ENCODE results near the gene GRHPR. TPM values are rescaled to one million over a fixed set of nuclear protein-coding genes. Genes with fewer than 3 reads are reported as not detected.
"Not testable (repeated sequence)": the region's sequence is repeated elsewhere in the genome, so short reads cannot be mapped to it uniquely, and the experiment has no call there.

Gene GRHPR
- polyA plus RNA-seq, 2 donors, result 36.5 to 92.2 TPM

- Histone ChIP-seq H3K4me3 (ENCODE audit: low read depth in 1 of 2, low read length in 2 of 2) (peak overlapping the region; percentile 67 to 89), H3K4me1 (ENCODE audit: control insufficient read depth in 2 of 2, insufficient read depth in 2 of 2, low read length in 1 of 2) (peaks cover 2% of the 10 kb centered on the region in 2 donors), H3K27me3 (ENCODE audit: control insufficient read depth in 1 of 2, insufficient read depth in 2 of 2, low read length in 2 of 2) (no peaks in the 10 kb centered on the region), H3K27ac (ENCODE audit: low read depth in 2 of 2, low read length in 1 of 2) (peak overlapping the region; percentile 97 to 100), H3K36me3 (ENCODE audit: control insufficient read depth in 2 of 2, insufficient read depth in 2 of 2, low read length in 1 of 2) (peaks cover 0 to 2% of the 10 kb centered on the region in 2 donors), H3K9me3 (ENCODE audit: control insufficient read depth in 2 of 2, insufficient read depth in 1 of 2, low read depth in 1 of 2, low read length in 1 of 2) (no peaks in the 10 kb centered on the region)
- WGBS, 2 donors, result 0 to 1% methylated on average over 47 of the region's 47 CpGs
These were observed 43.7 kb downstream of the GRHPR start for GRCh38 chr9:37466037-37466709.

GRCh38 chr9:37467530-37467929 lies 45.0 kb downstream of the GRHPR start:
- H3K9me3 ChIP-seq (ENCODE audit: control insufficient read depth in 2 of 2, insufficient read depth in 1 of 2, low read depth in 1 of 2, low read length in 1 of 2); H3K27me3 ChIP-seq (ENCODE audit: control insufficient read depth in 1 of 2, insufficient read depth in 2 of 2, low read length in 2 of 2); H3K4me3 ChIP-seq (ENCODE audit: low read depth in 1 of 2, low read length in 2 of 2); H3K4me1 ChIP-seq (ENCODE audit: control insufficient read depth in 2 of 2, insufficient read depth in 2 of 2, low read length in 1 of 2); H3K36me3 ChIP-seq (ENCODE audit: control insufficient read depth in 2 of 2, insufficient read depth in 2 of 2, low read length in 1 of 2); H3K27ac ChIP-seq (ENCODE audit: low read depth in 2 of 2, low read length in 1 of 2): not testable (repeated sequence)
- WGBS, 2 donors, result 89 to 96% methylated on average over 17 of the region's 17 CpGs

- 78 to 83% methylated on average over 5 to 6 of the region's 6 CpGs for WGBS, 2 donors
- Histone ChIP-seq H3K36me3 (ENCODE audit: control insufficient read depth in 2 of 2, insufficient read depth in 2 of 2, low read length in 1 of 2) (no peaks in the 10 kb centered on the region), H3K4me3 (ENCODE audit: low read depth in 1 of 2, low read length in 2 of 2) (no peak overlapping the region), H3K4me1 (ENCODE audit: control insufficient read depth in 2 of 2, insufficient read depth in 2 of 2, low read length in 1 of 2) (peaks cover 0 to 3% of the 10 kb centered on the region in 2 donors), H3K27ac (ENCODE audit: low read depth in 2 of 2, low read length in 1 of 2) (no peak overlapping the region), H3K9me3 (ENCODE audit: control insufficient read depth in 2 of 2, insufficient read depth in 1 of 2, low read depth in 1 of 2, low read length in 1 of 2) (no peaks in the 10 kb centered on the region), H3K27me3 (ENCODE audit: control insufficient read depth in 1 of 2, insufficient read depth in 2 of 2, low read length in 2 of 2) (no peaks in the 10 kb centered on the region)
These were observed 46.1 kb downstream of the GRHPR start for GRCh38 chr9:37468620-37469019.

- Histone ChIP-seq H3K4me3 (ENCODE audit: low read depth in 1 of 2, low read length in 2 of 2) (peak overlapping the region in 1 of 2 donors; percentile 24), H3K27me3 (ENCODE audit: control insufficient read depth in 1 of 2, insufficient read depth in 2 of 2, low read length in 2 of 2) (no peaks in the 10 kb centered on the region), H3K9me3 (ENCODE audit: control insufficient read depth in 2 of 2, insufficient read depth in 1 of 2, low read depth in 1 of 2, low read length in 1 of 2) (no peaks in the 10 kb centered on the region), H3K4me1 (ENCODE audit: control insufficient read depth in 2 of 2, insufficient read depth in 2 of 2, low read length in 1 of 2) (peaks cover 0 to 3% of the 10 kb centered on the region in 2 donors), H3K27ac (ENCODE audit: low read depth in 2 of 2, low read length in 1 of 2) (peak overlapping the region; percentile 76 to 89), H3K36me3 (ENCODE audit: control insufficient read depth in 2 of 2, insufficient read depth in 2 of 2, low read length in 1 of 2) (no peaks in the 10 kb centered on the region)
- WGBS, 2 donors, result 17 to 20% methylated on average over 7 of the region's 7 CpGs
These were observed 49.6 kb downstream of the GRHPR start for GRCh38 chr9:37471942-37472684.

- H3K9me3 ChIP-seq (ENCODE audit: control insufficient read depth in 2 of 2, insufficient read depth in 1 of 2, low read depth in 1 of 2, low read length in 1 of 2); H3K27ac ChIP-seq (ENCODE audit: low read depth in 2 of 2, low read length in 1 of 2); H3K4me1 ChIP-seq (ENCODE audit: control insufficient read depth in 2 of 2, insufficient read depth in 2 of 2, low read length in 1 of 2); H3K36me3 ChIP-seq (ENCODE audit: control insufficient read depth in 2 of 2, insufficient read depth in 2 of 2, low read length in 1 of 2); H3K4me3 ChIP-seq (ENCODE audit: low read depth in 1 of 2, low read length in 2 of 2); H3K27me3 ChIP-seq (ENCODE audit: control insufficient read depth in 1 of 2, insufficient read depth in 2 of 2, low read length in 2 of 2): not testable (repeated sequence)
- 65 to 70% methylated on average over 6 of the region's 6 CpGs for WGBS, 2 donors
These were observed 51.5 kb downstream of the GRHPR start for GRCh38 chr9:37473982-37474381.

- Histone ChIP-seq H3K4me1 (ENCODE audit: control insufficient read depth in 2 of 2, insufficient read depth in 2 of 2, low read length in 1 of 2) (peaks cover 0 to 3% of the 10 kb centered on the region in 2 donors), H3K9me3 (ENCODE audit: control insufficient read depth in 2 of 2, insufficient read depth in 1 of 2, low read depth in 1 of 2, low read length in 1 of 2) (no peaks in the 10 kb centered on the region), H3K4me3 (ENCODE audit: low read depth in 1 of 2, low read length in 2 of 2) (no peak overlapping the region), H3K27me3 (ENCODE audit: control insufficient read depth in 1 of 2, insufficient read depth in 2 of 2, low read length in 2 of 2) (no peaks in the 10 kb centered on the region), H3K36me3 (ENCODE audit: control insufficient read depth in 2 of 2, insufficient read depth in 2 of 2, low read length in 1 of 2) (no peaks in the 10 kb centered on the region), H3K27ac (ENCODE audit: low read depth in 2 of 2, low read length in 1 of 2) (no peak overlapping the region)
- 90 to 93% methylated on average over 3 of the region's 3 CpGs for WGBS, 2 donors
These were observed 51.9 kb downstream of the GRHPR start for GRCh38 chr9:37474438-37474837.

GRCh38 chr9:37476930-37477329 lies 54.4 kb downstream of the GRHPR start:
- Histone ChIP-seq H3K4me1 (ENCODE audit: control insufficient read depth in 2 of 2, insufficient read depth in 2 of 2, low read length in 1 of 2) (peaks cover 0 to under 1% of the 10 kb centered on the region in 2 donors), H3K36me3 (ENCODE audit: control insufficient read depth in 2 of 2, insufficient read depth in 2 of 2, low read length in 1 of 2) (no peaks in the 10 kb centered on the region), H3K9me3 (ENCODE audit: control insufficient read depth in 2 of 2, insufficient read depth in 1 of 2, low read depth in 1 of 2, low read length in 1 of 2) (no peaks in the 10 kb centered on the region), H3K27me3 (ENCODE audit: control insufficient read depth in 1 of 2, insufficient read depth in 2 of 2, low read length in 2 of 2) (no peaks in the 10 kb centered on the region), H3K4me3 (ENCODE audit: low read depth in 1 of 2, low read length in 2 of 2) (no peak overlapping the region), H3K27ac (ENCODE audit: low read depth in 2 of 2, low read length in 1 of 2) (no peak overlapping the region)
- 65 to 74% methylated on average over 10 to 11 of the region's 11 CpGs for WGBS, 2 donors

GRCh38 chr9:37477443-37477842 lies 54.9 kb downstream of the GRHPR start:
- H3K27ac ChIP-seq (ENCODE audit: low read depth in 2 of 2, low read length in 1 of 2); H3K27me3 ChIP-seq (ENCODE audit: control insufficient read depth in 1 of 2, insufficient read depth in 2 of 2, low read length in 2 of 2); H3K4me3 ChIP-seq (ENCODE audit: low read depth in 1 of 2, low read length in 2 of 2); H3K36me3 ChIP-seq (ENCODE audit: control insufficient read depth in 2 of 2, insufficient read depth in 2 of 2, low read length in 1 of 2); H3K9me3 ChIP-seq (ENCODE audit: control insufficient read depth in 2 of 2, insufficient read depth in 1 of 2, low read depth in 1 of 2, low read length in 1 of 2); H3K4me1 ChIP-seq (ENCODE audit: control insufficient read depth in 2 of 2, insufficient read depth in 2 of 2, low read length in 1 of 2): not testable (repeated sequence)
- 82 to 87% methylated on average over 4 of the region's 4 CpGs for WGBS, 2 donors

GRCh38 chr9:37477987-37478619 lies 55.6 kb downstream of the GRHPR start:
- not testable (repeated sequence) for H3K27me3 ChIP-seq (ENCODE audit: control insufficient read depth in 1 of 2, insufficient read depth in 2 of 2, low read length in 2 of 2); H3K27ac ChIP-seq (ENCODE audit: low read depth in 2 of 2, low read length in 1 of 2); H3K9me3 ChIP-seq (ENCODE audit: control insufficient read depth in 2 of 2, insufficient read depth in 1 of 2, low read depth in 1 of 2, low read length in 1 of 2); H3K4me3 ChIP-seq (ENCODE audit: low read depth in 1 of 2, low read length in 2 of 2); H3K36me3 ChIP-seq (ENCODE audit: control insufficient read depth in 2 of 2, insufficient read depth in 2 of 2, low read length in 1 of 2); H3K4me1 ChIP-seq (ENCODE audit: control insufficient read depth in 2 of 2, insufficient read depth in 2 of 2, low read length in 1 of 2)
- 71% methylated on average over 5 of the region's 5 CpGs for WGBS, 2 donors

Measured in esophagus (tissue), 2 donors.